ENCODE measurements around the gene PNLIPRP1. TPM values are rescaled to one million over a fixed set of nuclear protein-coding genes. Genes with fewer than 3 reads are reported as not detected.

PNLIPRP1 gene
- total and polyA plus RNA-seq, 4 donors, result 0.94 to 1.5 (median 1.2) TPM

DNA sequence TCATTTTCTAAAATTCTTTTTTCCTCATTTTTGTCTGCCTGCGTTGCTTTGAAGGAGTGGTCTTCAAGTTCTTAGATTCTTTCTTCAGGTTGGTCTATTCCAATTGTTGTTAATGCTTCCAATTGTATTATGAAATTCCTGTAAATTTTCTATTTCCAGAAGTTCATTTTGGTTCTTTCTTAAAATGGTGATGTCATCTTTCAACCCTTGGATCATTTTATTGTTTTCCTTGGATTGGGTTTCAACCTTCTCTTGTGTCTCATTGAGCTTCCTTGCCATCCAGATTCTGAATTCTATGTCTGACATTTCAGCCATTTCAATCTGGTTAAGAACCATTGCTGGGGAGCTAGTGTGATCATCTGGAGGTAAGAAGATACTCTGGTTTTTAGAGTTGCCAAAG is 63.1 kb downstream of the PNLIPRP1 start:
- WGBS, 2 donors, result 79 to 83% methylated on average over 1 of the region's 1 CpG
- no peak for ATAC-seq (ENCODE audit: low FRiP score)
- intact Hi-C loops (cut with DNase I), result no loop called here

DNA sequence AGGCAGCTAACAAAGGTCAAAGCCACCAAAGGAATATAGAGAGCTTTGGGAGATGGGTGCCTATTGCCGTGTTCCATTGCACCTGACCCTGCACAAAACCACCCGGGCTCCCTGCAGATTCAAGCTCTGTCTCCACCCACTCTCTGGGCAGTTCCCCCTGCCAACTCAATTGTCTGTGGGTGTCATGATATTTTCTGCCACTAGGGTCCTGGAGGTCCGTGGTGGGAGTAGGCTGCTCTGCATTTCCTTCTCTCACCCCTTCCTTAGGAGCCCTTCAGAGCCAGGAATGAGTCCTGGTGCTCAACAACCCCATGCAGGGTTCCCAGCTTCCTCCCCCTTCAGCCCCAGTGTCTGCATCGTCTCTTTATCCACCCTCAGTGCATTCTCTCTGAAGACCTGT is 64.1 kb downstream of the PNLIPRP1 start:
- no peaks in the 10 kb centered on the region for H3K27me3 ChIP-seq (ENCODE audit: control insufficient read depth in 1 of 2, insufficient read depth in 2 of 2, low read length in 1 of 2)
- no peak for ATAC-seq (ENCODE audit: low FRiP score)
- no peaks in the 10 kb centered on the region for H3K4me1 ChIP-seq (ENCODE audit: control insufficient read depth in 1 of 2, insufficient read depth in 2 of 2, low read length in 2 of 2)
- no peak overlapping the region for H3K4me3 ChIP-seq (ENCODE audit: low read length in 2 of 2)
- WGBS, 2 donors, result 55 to 59% methylated on average over 4 of the region's 4 CpGs
- DNase-seq, result no peak
- H3K27ac ChIP-seq (ENCODE audit: low read depth in 1 of 2, low read length in 2 of 2), result no peak overlapping the region
- H3K36me3 ChIP-seq (ENCODE audit: control insufficient read depth in 1 of 2, insufficient read depth in 2 of 2, low read length in 1 of 2), result no peaks in the 10 kb centered on the region
- intact Hi-C loops (cut with DNase I), result no loop called here
- H3K9me3 ChIP-seq (ENCODE audit: control insufficient read depth, low read length), result no peaks in the 10 kb centered on the region

More for the DNA sequence above, 63.1 kb downstream of the PNLIPRP1 start:
- DNase-seq, result no peak
- H3K9me3 ChIP-seq (ENCODE audit: control insufficient read depth, low read length), result no peaks in the 10 kb centered on the region
- H3K36me3 ChIP-seq (ENCODE audit: control insufficient read depth in 1 of 2, insufficient read depth in 2 of 2, low read length in 1 of 2), result no peaks in the 10 kb centered on the region
- H3K4me3 ChIP-seq (ENCODE audit: low read length in 2 of 2), result no peak overlapping the region
- no peak overlapping the region for H3K27ac ChIP-seq (ENCODE audit: low read depth in 1 of 2, low read length in 2 of 2)
- H3K4me1 ChIP-seq (ENCODE audit: control insufficient read depth in 1 of 2, insufficient read depth in 2 of 2, low read length in 2 of 2), result no peaks in the 10 kb centered on the region
- no peaks in the 10 kb centered on the region for H3K27me3 ChIP-seq (ENCODE audit: control insufficient read depth in 1 of 2, insufficient read depth in 2 of 2, low read length in 1 of 2)

DNA sequence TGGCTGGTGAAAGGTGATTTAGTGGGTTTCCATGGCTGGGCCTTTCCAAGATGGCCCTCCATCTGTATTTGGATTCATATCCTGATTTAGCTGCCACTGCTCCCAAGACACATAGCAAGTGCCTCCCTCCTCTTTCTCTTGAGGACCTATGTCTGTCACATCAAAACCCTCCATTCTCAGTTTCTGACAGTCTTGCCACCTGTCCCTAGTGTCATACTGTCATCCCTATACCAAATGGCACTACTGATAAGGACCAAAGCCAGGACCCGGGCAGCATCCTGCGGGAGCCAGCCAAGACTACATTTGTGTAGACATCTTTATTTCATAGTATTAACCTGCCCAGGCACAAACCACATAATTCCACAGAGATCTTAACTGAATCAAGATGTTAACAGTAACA is 64.8 kb downstream of the PNLIPRP1 start:
- ATAC-seq (ENCODE audit: low FRiP score), result no peak
- 81 to 84% methylated on average over 2 of the region's 2 CpGs for WGBS, 2 donors
- no peak for DNase-seq

DNA sequence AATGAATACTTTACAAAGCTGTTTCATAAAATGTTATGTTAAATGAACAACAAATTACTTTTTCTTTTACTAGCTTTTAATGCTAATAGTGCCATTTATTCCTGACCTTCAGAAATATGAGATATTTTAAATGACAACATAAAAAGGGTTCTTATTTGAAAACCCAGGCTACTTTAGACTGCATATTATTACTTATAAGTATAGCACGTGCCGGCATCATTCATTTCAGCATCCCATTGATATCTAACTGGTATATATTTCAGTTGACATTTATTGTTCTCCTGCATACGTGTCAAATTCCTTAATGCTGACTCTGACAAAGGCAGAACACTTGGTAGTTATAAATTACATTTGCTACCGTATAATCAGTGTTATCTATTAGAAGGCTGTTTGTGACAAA is 65.3 kb downstream of the PNLIPRP1 start:
- no peak for ATAC-seq (ENCODE audit: low FRiP score)
- no peaks in the 10 kb centered on the region for H3K27me3 ChIP-seq (ENCODE audit: control insufficient read depth in 1 of 2, insufficient read depth in 2 of 2, low read length in 1 of 2)
- H3K36me3 ChIP-seq (ENCODE audit: control insufficient read depth in 1 of 2, insufficient read depth in 2 of 2, low read length in 1 of 2), result no peaks in the 10 kb centered on the region
- no peaks in the 10 kb centered on the region for H3K4me1 ChIP-seq (ENCODE audit: control insufficient read depth in 1 of 2, insufficient read depth in 2 of 2, low read length in 2 of 2)
- WGBS, 2 donors, result 67 to 79% methylated on average over 4 of the region's 4 CpGs
- intact Hi-C loops (cut with DNase I), result no loop called here
- DNase-seq, result no peak
- H3K9me3 ChIP-seq (ENCODE audit: control insufficient read depth, low read length), result no peaks in the 10 kb centered on the region
- H3K27ac ChIP-seq (ENCODE audit: low read depth in 1 of 2, low read length in 2 of 2), result no peak overlapping the region
- H3K4me3 ChIP-seq (ENCODE audit: low read length in 2 of 2), result no peak overlapping the region

More for the DNA sequence above, 64.8 kb downstream of the PNLIPRP1 start:
- no peaks in the 10 kb centered on the region for H3K9me3 ChIP-seq (ENCODE audit: control insufficient read depth, low read length)
- H3K4me3 ChIP-seq (ENCODE audit: low read length in 2 of 2), result no peak overlapping the region
- H3K36me3 ChIP-seq (ENCODE audit: control insufficient read depth in 1 of 2, insufficient read depth in 2 of 2, low read length in 1 of 2), result no peaks in the 10 kb centered on the region
- H3K4me1 ChIP-seq (ENCODE audit: control insufficient read depth in 1 of 2, insufficient read depth in 2 of 2, low read length in 2 of 2), result no peaks in the 10 kb centered on the region
- intact Hi-C loops (cut with DNase I), result no loop called here
- H3K27me3 ChIP-seq (ENCODE audit: control insufficient read depth in 1 of 2, insufficient read depth in 2 of 2, low read length in 1 of 2), result no peaks in the 10 kb centered on the region
- no peak overlapping the region for H3K27ac ChIP-seq (ENCODE audit: low read depth in 1 of 2, low read length in 2 of 2)

DNA sequence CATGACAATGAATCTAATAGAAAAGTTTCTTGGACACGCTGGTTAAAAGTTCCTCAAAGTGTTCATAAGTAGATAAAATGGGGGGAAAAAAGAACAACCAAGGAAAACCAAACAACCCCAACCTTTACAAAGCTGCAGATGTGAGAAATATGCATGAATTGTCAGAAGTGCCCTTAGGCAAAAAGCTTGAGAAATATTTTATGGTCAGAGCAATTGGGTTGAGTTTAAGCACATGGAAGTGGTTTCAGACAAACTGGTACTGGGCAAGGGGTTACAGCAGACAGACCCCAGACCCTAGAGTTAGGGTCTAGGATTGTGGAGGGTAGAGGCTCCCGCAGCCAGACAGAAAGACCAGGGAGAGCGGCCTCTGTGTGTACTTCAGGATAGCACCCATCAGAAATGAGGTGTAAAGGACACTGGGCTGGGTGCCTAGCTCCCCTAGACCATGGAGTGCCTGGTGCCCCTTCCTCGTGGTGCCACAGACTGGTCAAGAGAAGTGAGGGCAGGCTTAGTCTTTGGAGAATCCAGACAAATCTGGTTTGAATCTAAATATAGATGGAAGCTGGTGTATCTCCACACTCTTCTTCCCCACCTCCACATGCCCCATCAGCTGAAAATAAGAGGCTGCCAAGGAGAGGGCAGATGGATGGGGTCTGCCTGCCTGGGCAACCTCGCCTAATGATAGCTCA is 67.2 kb downstream of the PNLIPRP1 start:
- 90 to 92% methylated on average over 5 of the region's 5 CpGs for WGBS, 2 donors
- Histone ChIP-seq H3K4me1 (ENCODE audit: control insufficient read depth in 1 of 2, insufficient read depth in 2 of 2, low read length in 2 of 2) (no peaks in the 10 kb centered on the region), H3K9me3 (ENCODE audit: control insufficient read depth, low read length) (no peaks in the 10 kb centered on the region), H3K36me3 (ENCODE audit: control insufficient read depth in 1 of 2, insufficient read depth in 2 of 2, low read length in 1 of 2) (no peaks in the 10 kb centered on the region), H3K27me3 (ENCODE audit: control insufficient read depth in 1 of 2, insufficient read depth in 2 of 2, low read length in 1 of 2) (no peaks in the 10 kb centered on the region), H3K4me3 (ENCODE audit: low read length in 2 of 2) (no peak overlapping the region), H3K27ac (ENCODE audit: low read depth in 1 of 2, low read length in 2 of 2) (no peak overlapping the region)
- ATAC-seq (ENCODE audit: low FRiP score), result no peak
- DNase-seq, result no peak
- intact Hi-C loops (cut with DNase I), result no loop called here

Other genes starting within 250 kb of the PNLIPRP1 start
- gene PNLIPRP3, start 163.1 kb upstream of the PNLIPRP1 start, total RNA-seq, result not detected
- gene PNLIPRP3, start 163.1 kb upstream of the PNLIPRP1 start, polyA plus RNA-seq, result not detected
- 1 to 10 TPM; 2.3 to 2.7 TPM for gene PNLIP, start 45.0 kb upstream of the PNLIPRP1 start, total RNA-seq
- gene PNLIP, start 45.0 kb upstream of the PNLIPRP1 start, polyA plus RNA-seq, result 1 to 10 TPM in 1 of 2 donors, under 1 TPM in 1; 0.88 to 1.3 TPM
- 1 to 10 TPM in 1 of 2 donors, not detected in 1; 1.2 TPM for gene PNLIPRP2, start 30.0 kb downstream of the PNLIPRP1 start, total RNA-seq
- 1 to 10 TPM in 1 of 2 donors, under 1 TPM in 1; 0.77 to 4.3 TPM for gene PNLIPRP2, start 30.0 kb downstream of the PNLIPRP1 start, polyA plus RNA-seq
- 10 to 100 TPM; 15.3 to 25.7 TPM for gene HSPA12A, start 151.6 kb downstream of the PNLIPRP1 start, total RNA-seq
- gene HSPA12A, start 151.6 kb downstream of the PNLIPRP1 start, polyA plus RNA-seq, result 1 to 10 TPM; 2.3 to 5.2 TPM

Measured in aorta (tissue), 5 donors.